ENCODE measurements around the gene HSPA14. TPM values are rescaled to one million over a fixed set of nuclear protein-coding genes. Genes with fewer than 3 reads are reported as not detected.
A peak's percentile ranks its signal among the peaks of the same experiment; 100 is the strongest.

The HSPA14 gene
- total and polyA plus RNA-seq, 2 of the 4 experiments (the other 2 are of a cell fraction) = 10.3 to 11.8 TPM

DNA sequence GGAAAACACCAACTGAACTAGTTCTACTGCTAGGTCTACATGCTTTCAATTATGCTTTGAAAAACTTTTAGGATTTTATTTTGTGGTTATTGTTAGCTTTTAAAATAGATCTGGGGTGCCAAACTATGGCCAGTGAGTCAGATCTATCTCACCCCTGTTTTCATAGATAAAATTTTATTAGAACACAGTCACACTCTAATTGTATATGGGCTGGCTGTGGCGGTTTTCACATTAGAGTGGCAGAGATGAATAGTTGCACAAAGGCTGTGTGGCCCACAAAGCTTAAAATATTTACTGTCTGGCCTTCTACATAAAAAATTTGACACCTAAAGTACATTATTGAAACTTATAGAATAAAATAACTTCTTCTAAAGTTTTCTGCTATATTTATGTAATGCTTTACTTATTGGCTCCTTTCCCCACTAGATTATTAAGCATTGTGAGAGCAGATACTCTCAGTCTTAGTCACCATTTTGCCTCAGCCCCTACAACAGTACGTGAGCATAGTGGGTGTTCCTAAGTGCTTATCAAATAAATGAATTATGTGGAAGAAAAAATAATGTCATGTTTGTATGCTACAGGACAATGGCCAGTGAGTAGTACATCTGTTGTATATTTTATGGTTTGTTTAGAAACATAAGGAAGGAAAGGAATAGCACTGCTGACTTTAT is 35.1 kb downstream of the HSPA14 start:
- no peak overlapping the region for H3K14ac ChIP-seq (replicated peaks; ENCODE audit: low read depth, low read length)
- ChIA-PET POLR2A (ENCODE audit: unreplicated experiment) (no interaction called here), CTCF (interaction anchor here (0.6 kb wide), 1 partner anchor 259 kb away, joined by 5 read pairs; no protein-coding TSS in a partner anchor)
- no peak overlapping the region for H4K91ac ChIP-seq (ENCODE audit: insufficient read depth, low read depth, low read length)
- H3K27me3 ChIP-seq (ENCODE audit: control insufficient read depth, insufficient read depth, low read length) = no peaks in the 10 kb centered on the region
- no peak overlapping the region for H3K56ac ChIP-seq (ENCODE audit: extremely low read depth, insufficient read depth, low read length)
- TF ChIP-seq FOS (IDR thresholded peaks at IDR 0.05; ENCODE audit: low read depth, low read length) = no peak
- TF ChIP-seq MAZ (IDR thresholded peaks at IDR 0.05; ENCODE audit: borderline replicate concordance, low read depth, low read length) = no peak
- no peak for TF ChIP-seq POLR2A (IDR thresholded peaks at IDR 0.05; ENCODE audit: low read depth, low read length)
- no peak for TF ChIP-seq MAFK (IDR thresholded peaks at IDR 0.05; ENCODE audit: low read depth, low read length)
- TF ChIP-seq CHD1 (IDR thresholded peaks at IDR 0.05; ENCODE audit: low read depth, low read length) = no peak
- TF ChIP-seq MXI1 (IDR thresholded peaks at IDR 0.05; ENCODE audit: borderline replicate concordance, low read depth, low read length) = no peak
- TF ChIP-seq CEBPB (IDR thresholded peaks at IDR 0.05; ENCODE audit: low read depth, low read length) = no peak
- TF ChIP-seq RAD21 (IDR thresholded peaks at IDR 0.05; ENCODE audit: low read length) = no peak
- TF ChIP-seq ELK1 (IDR thresholded peaks at IDR 0.05; ENCODE audit: borderline replicate concordance, low read depth, low read length) = no peak
- no peak for TF ChIP-seq RCOR1 (IDR thresholded peaks at IDR 0.05; ENCODE audit: insufficient replicate concordance, low read length)
- no peak for TF ChIP-seq SMC3 (IDR thresholded peaks at IDR 0.05; ENCODE audit: low read depth, low read length)
- TF ChIP-seq BHLHE40 (IDR thresholded peaks at IDR 0.05; ENCODE audit: low read depth, low read length) = no peak
- TF ChIP-seq NFE2L2 (IDR thresholded peaks at IDR 0.05; ENCODE audit: low read depth, low read length) = no peak
- no peak overlapping the region for H3K18ac ChIP-seq (ENCODE audit: low read depth, low read length)
- peak overlapping the region; percentile 41 for H2BK5ac ChIP-seq (ENCODE audit: low read depth, low read length, poor library complexity, severe bottlenecking)
- H3K4me1 ChIP-seq (ENCODE audit: control insufficient read depth, insufficient read depth, low read length) = peaks cover 7% of the 10 kb centered on the region
- H2BK20ac ChIP-seq (ENCODE audit: low read depth, low read length) = no peak overlapping the region
- H3K36me3 ChIP-seq (ENCODE audit: control insufficient read depth, insufficient read depth, low read length) = peaks cover 5% of the 10 kb centered on the region
- H2AK5ac ChIP-seq (ENCODE audit: low read depth, low read length) = no peak overlapping the region
- no peak overlapping the region for H3K4ac ChIP-seq (ENCODE audit: low read depth, low read length)
- no peak overlapping the region for H3K4me3 ChIP-seq (ENCODE audit: insufficient read depth, low read depth, low read length)
- H2AK9ac ChIP-seq (replicated peaks; ENCODE audit: low read depth, low read length, poor library complexity) = no peak overlapping the region
- H3K9me1 ChIP-seq (ENCODE audit: insufficient read depth, low read length) = peaks cover 12% of the 10 kb centered on the region
- H2BK15ac ChIP-seq (ENCODE audit: low read depth, low read length) = no peak overlapping the region
- WGBS, 2 experiments (ENCODE audit: extremely low coverage in 2 of 2, insufficient read length in 1 of 2) = no CpG with 5 or more reads among the region's 2 CpGs
- no peak overlapping the region for H3K23ac ChIP-seq (ENCODE audit: low read depth, low read length)
- no peak overlapping the region for H2AFZ ChIP-seq (replicated peaks; ENCODE audit: low read length, poor library complexity)
- H2BK120ac ChIP-seq (ENCODE audit: low read depth, low read length) = no peak overlapping the region
- H3K9me3 ChIP-seq (ENCODE audit: control insufficient read depth, insufficient read depth, low read length) = no peaks in the 10 kb centered on the region
- H3K79me1 ChIP-seq (ENCODE audit: low read depth in 1 of 2, low read length in 2 of 2) = peaks cover 18 to 34% of the 10 kb centered on the region in 2 experiments
- no peak overlapping the region for H3K4me2 ChIP-seq (ENCODE audit: low read depth, low read length)
- no peak overlapping the region for H3K27ac ChIP-seq (ENCODE audit: insufficient read depth, low read length)
- BruUV-seq (replicated peaks) = no TSS peak
- DNase-seq (peak; percentile 73), ATAC-seq (ENCODE audit: low read depth) (peak; percentile 22; the same call in 1 of the 2 replicates)
- H4K8ac ChIP-seq (ENCODE audit: low read depth in 2 of 2, low read length in 2 of 2) = no peak overlapping the region
- in situ Hi-C loops (cut with MboI; ENCODE audit: low sequenced_read_pairs) = no loop called here
- dilution Hi-C loops (cut with HindIII; ENCODE audit: low sequenced_read_pairs, unreplicated experiment) = no loop called here
- H4K5ac ChIP-seq (ENCODE audit: low read depth, low read length) = no peak overlapping the region
- intact Hi-C loops (cut with micrococcal nuclease) = loop anchor here (10.0 kb wide), 1 partner anchor 232 kb away; no protein-coding TSS in a partner anchor
- peaks cover 1% of the 10 kb centered on the region; the same call in 1 of the 2 replicates for H4K20me1 ChIP-seq (ENCODE audit: insufficient read depth, low read length)
- H3K9ac ChIP-seq (ENCODE audit: low read depth, low read length) = no peak overlapping the region
